LNCaP clone FGC (cell line): ENCODE data around the gene ALB.
"Not testable (repeated sequence)": the region's sequence is repeated elsewhere in the genome, so short reads cannot be mapped to it uniquely, and the experiment has no call there.

Experiments used
- DNase-seq: peaks from one replicate; pipeline ENCODE4 v3.0.0-alpha.2; 2011; ENCODE audit warnings: low read depth
- H3K4me3 ChIP-seq: 2 replicates; pipeline ENCODE4 v1.5.1; 2011; ENCODE audit warnings: mild to moderate bottlenecking, low read depth, low read length, control low read depth
- CTCF ChIP-seq: IDR thresholded peaks from 2 replicates; pipeline ENCODE4 v1.5.1; 2012; ENCODE audit warnings: mild to moderate bottlenecking; ENCODE audit not compliant: control insufficient read depth, insufficient read depth; ENCODE audit errors: extremely low read depth

ALB gene

GRCh38 chr4:73381214-73381613 lies 22.9 kb upstream of the ALB start:
- H3K4me3 ChIP-seq: no peak overlapping the region
- DNase-seq: no peak
- no peak for TF ChIP-seq CTCF

- no peak overlapping the region for H3K4me3 ChIP-seq
- no peak for TF ChIP-seq CTCF
- no peak for DNase-seq
Measured at GRCh38 chr4:73383452-73383851, 20.6 kb upstream of the ALB start.

GRCh38 chr4:73387552-73387951 lies 16.5 kb upstream of the ALB start:
- TF ChIP-seq CTCF: no peak
- H3K4me3 ChIP-seq: no peak overlapping the region
- no peak for DNase-seq

- no peak for DNase-seq
- H3K4me3 ChIP-seq: no peak overlapping the region
- no peak for TF ChIP-seq CTCF
Measured at GRCh38 chr4:73388887-73389286, 15.2 kb upstream of the ALB start.

- not testable (repeated sequence) for H3K4me3 ChIP-seq, DNase-seq
Measured at GRCh38 chr4:73389663-73390062, 14.4 kb upstream of the ALB start.

- TF ChIP-seq CTCF: no peak
- no peak overlapping the region for H3K4me3 ChIP-seq
- no peak for DNase-seq
Measured at GRCh38 chr4:73391774-73392173, 12.3 kb upstream of the ALB start.

- H3K4me3 ChIP-seq: no peak overlapping the region
- DNase-seq: no peak
- TF ChIP-seq CTCF: no peak
Measured at GRCh38 chr4:73392936-73393335, 11.2 kb upstream of the ALB start.

GRCh38 chr4:73396304-73396703 lies 7.8 kb upstream of the ALB start:
- no peak for TF ChIP-seq CTCF
- no peak for DNase-seq
- no peak overlapping the region for H3K4me3 ChIP-seq
